T-cell (primary cell): Measurements from ENCODE around the gene NPC2. TPM values are rescaled to one million over a fixed set of nuclear protein-coding genes. Genes with fewer than 3 reads are reported as not detected.
A peak's percentile ranks its signal among the peaks of the same experiment; 100 is the strongest.

Experiments
- ATAC-seq, 4 experiments: fragments of 200-7000 bp in 3 of 4; fragments of 150-1000 bp in 1 of 4; cut with Tn5 transposase; replicated peaks in 1 of 4; 1 replicate in 3 of 4; 2 replicates in 1 of 4; pipeline ENCODE4 v1.10.0; 2021; ENCODE audit warnings: moderate library complexity in 3 of 4, mild to moderate bottlenecking in 2 of 4, moderate number of reproducible peaks in 1 of 4
- CTCF ChIA-PET, 2 donors: fragments of 300-600 bp; sonication (Branson Sonifier 250); formaldehyde crosslinking; loops; one replicate each; lab custom pipeline; 2022; ENCODE audit warnings: antibody characterized with exemption in 2 of 2; lab: Charles Lee
- POLR2A ChIA-PET, 2 donors: fragments of 300-600 bp; sonication (Branson Sonifier 250); formaldehyde crosslinking; loops; one replicate each; lab custom pipeline; 2022; ENCODE audit warnings: antibody characterized with exemption in 2 of 2; lab: Charles Lee
- DNase-seq, 35 experiments: peaks; one replicate each; pipeline versions ENCODE4 v3.0.0 to v3.0.0-alpha.2; 2013 to 2023
- H3K27ac ChIP-seq: one replicate; pipeline ENCODE4 v1.5.1; 2013; ENCODE audit warnings: low read length
- H3K27me3 ChIP-seq, 2 experiments: replicated peaks in 1 of 2; 1 replicate in 1 of 2; 2 replicates in 1 of 2; pipeline versions ENCODE4 v1.6.1 to v1.7.0; 2013; ENCODE audit warnings: low read length in 1 of 2, mixed read lengths in 1 of 2; ENCODE audit not compliant: control insufficient read depth in 2 of 2, insufficient read depth in 2 of 2; ENCODE audit errors: extremely low read depth in 1 of 2
- H3K36me3 ChIP-seq, 2 donors: 1 replicate in 1 of 2; 2 replicates in 1 of 2; pipeline versions ENCODE4 v1.6.1 to v1.7.0; 2013; ENCODE audit warnings: low read length in 1 of 2; ENCODE audit not compliant: control insufficient read depth in 2 of 2, insufficient read depth in 1 of 2; ENCODE audit errors: extremely low read depth in 1 of 2
- H3K4me1 ChIP-seq, 2 experiments: 1 replicate in 1 of 2; 2 replicates in 1 of 2; pipeline versions ENCODE4 v1.6.1 to v1.7.0; 2013; ENCODE audit warnings: low read length in 2 of 2, mixed read lengths in 1 of 2; ENCODE audit not compliant: insufficient read depth in 2 of 2, control insufficient read depth in 1 of 2; ENCODE audit errors: extremely low read depth in 1 of 2
- H3K4me3 ChIP-seq, 2 donors: 1 replicate in 1 of 2; 2 replicates in 1 of 2; pipeline versions ENCODE4 v1.5.1 to v1.7.0; 2013; ENCODE audit warnings: mild to moderate bottlenecking in 2 of 2, low read length in 1 of 2, moderate library complexity in 1 of 2; ENCODE audit not compliant: control insufficient read depth in 1 of 2; ENCODE audit errors: extremely low read depth in 1 of 2
- H3K9me3 ChIP-seq: 2 replicates; pipeline ENCODE4 v1.7.0; 2013
- H3K27ac Mint-ChIP-seq, 2 donors: one replicate each; pipeline ENCODE4 v1.8.0; 2020 to 2021; ENCODE audit warnings: mild to moderate bottlenecking in 2 of 2, mixed read lengths in 2 of 2
- H3K27me3 Mint-ChIP-seq, 2 donors: one replicate each; pipeline ENCODE4 v1.8.0; 2021 to 2022; ENCODE audit warnings: mixed read lengths in 2 of 2
- H3K36me3 Mint-ChIP-seq: one replicate; pipeline ENCODE4 v1.8.0; 2021; ENCODE audit warnings: mixed read lengths
- H3K4me1 Mint-ChIP-seq, 3 donors: one replicate each; pipeline ENCODE4 v1.8.0; 2020 to 2022; ENCODE audit warnings: mixed read lengths in 3 of 3, mild to moderate bottlenecking in 1 of 3
- H3K4me3 Mint-ChIP-seq, 3 donors: one replicate each; pipeline ENCODE4 v1.8.0; 2020 to 2022; ENCODE audit warnings: mild to moderate bottlenecking in 3 of 3, mixed read lengths in 3 of 3, moderate library complexity in 3 of 3
- H3K9me3 Mint-ChIP-seq, 3 donors: one replicate each; pipeline ENCODE4 v1.8.0; 2020 to 2022; ENCODE audit warnings: mixed read lengths in 3 of 3
- WGBS: methylation state at CpG from one replicate; pipeline ENCODE4 v1.1.5; 2013; ENCODE audit warnings: missing lambda C conversion rate; ENCODE audit not compliant: insufficient coverage; 5-methylcytosine and 5-hydroxymethylcytosine counted together
- total RNA-seq, 35 experiments: library from RNA in 6 of 35; stranded (reverse) in 6 of 35; fragments of 120-200 nt in 1 of 35; gene quantifications; one replicate each; pipeline versions ENCODE4 v1.2.1 to v1.2.4 and lab custom pipeline; 2013 to 2026

Gene NPC2
- total RNA-seq, 5 donors from 2014 or later (not counting 1 experiment from before 2014, with no cell fraction given), result 32.4 to 61.4 (median 44.8) TPM

DNA sequence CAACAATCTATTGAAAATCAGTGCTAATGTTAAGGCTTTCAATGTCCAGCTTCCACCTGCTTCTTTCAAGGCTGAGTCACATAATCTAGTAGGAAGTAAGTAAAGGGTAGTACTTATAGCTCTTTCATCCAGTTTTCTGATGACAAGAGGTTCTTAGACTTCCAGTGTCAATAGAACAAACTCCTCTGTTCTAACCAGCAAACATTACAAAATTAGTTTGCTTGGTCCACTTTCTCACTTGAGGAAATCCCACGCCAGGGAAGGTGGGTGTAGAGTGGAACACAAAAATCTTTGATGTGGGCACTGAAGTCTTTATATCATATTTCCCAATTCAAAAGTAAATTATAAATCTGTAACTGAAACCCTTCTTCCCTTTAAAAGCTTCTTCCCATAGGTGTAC, 2.6 kb downstream of the NPC2 start:
- Mint-ChIP-seq H3K4me1 (peaks cover 21 to 34% (median 30%) of the 10 kb centered on the region in 3 donors), H3K27me3 (no peaks in the 10 kb centered on the region), H3K27ac (no peak overlapping the region), H3K36me3 (peaks cover under 1% of the 10 kb centered on the region), H3K4me3 (no peak overlapping the region), H3K9me3 (no peaks in the 10 kb centered on the region)
- peaks cover 9 to 21% of the 10 kb centered on the region in 2 experiments for H3K4me1 ChIP-seq
- no peak overlapping the region for H3K4me3 ChIP-seq
- H3K36me3 ChIP-seq, result no peaks in the 10 kb centered on the region
- WGBS, result no CpG with 5 or more reads among the region's 1 CpG
- ChIA-PET POLR2A (no interaction called here), CTCF (no interaction called here)
- peaks cover 0 to 3% of the 10 kb centered on the region in 2 experiments for H3K27me3 ChIP-seq
- DNase-seq (no peak), ATAC-seq (no peak)
- H3K27ac ChIP-seq, result no peak overlapping the region
- no peaks in the 10 kb centered on the region for H3K9me3 ChIP-seq

GRCh38 chr14:74488786-74489397, 4.2 kb downstream of the NPC2 start:
- peaks cover 7 to 19% (median 14%) of the 10 kb centered on the region in 3 donors for H3K4me1 Mint-ChIP-seq
- Histone ChIP-seq H3K36me3 (peaks cover 0 to 5% of the 10 kb centered on the region in 2 donors), H3K27ac (no peak overlapping the region), H3K27me3 (peaks cover 0 to 3% of the 10 kb centered on the region in 2 experiments), H3K4me1 (peaks cover 4 to 9% of the 10 kb centered on the region in 2 experiments), H3K4me3 (no peak overlapping the region), H3K9me3 (no peaks in the 10 kb centered on the region)
- no peak overlapping the region for H3K4me3 Mint-ChIP-seq
- DNase-seq (no peak), ATAC-seq (no peak)
- ChIA-PET POLR2A (interaction anchor here in 1 of 2 donors (0.6 kb wide), 1 partner anchor 36 kb away, joined by 3 read pairs; no protein-coding TSS in a partner anchor), CTCF (no interaction called here)
- H3K27ac Mint-ChIP-seq, result peak overlapping the region in 1 of 2 donors; percentile 2
- peaks cover 10% of the 10 kb centered on the region for H3K36me3 Mint-ChIP-seq
- H3K9me3 Mint-ChIP-seq, result no peaks in the 10 kb centered on the region
- no peaks in the 10 kb centered on the region for H3K27me3 Mint-ChIP-seq

GRCh38 chr14:74486164-74486563, 6.9 kb downstream of the NPC2 start:
- DNase-seq, result no peak
- Histone ChIP-seq H3K4me1 (no peaks in the 10 kb centered on the region), H3K9me3 (no peaks in the 10 kb centered on the region), H3K4me3 (no peak overlapping the region), H3K27me3 (no peaks in the 10 kb centered on the region), H3K36me3 (peaks cover 0 to 18% of the 10 kb centered on the region in 2 donors), H3K27ac (no peak overlapping the region)
- Mint-ChIP-seq H3K36me3 (peaks cover 31% of the 10 kb centered on the region), H3K4me3 (no peak overlapping the region), H3K9me3 (no peaks in the 10 kb centered on the region), H3K27ac (no peak overlapping the region), H3K4me1 (peaks cover 7 to 16% (median 12%) of the 10 kb centered on the region in 3 donors), H3K27me3 (no peaks in the 10 kb centered on the region)
- ATAC-seq, result no peak
- ChIA-PET CTCF (interaction anchor here in 1 of 2 donors (0.5 kb wide), 1 partner anchor 11 kb away, joined by 8 read pairs; no protein-coding TSS in a partner anchor), POLR2A (no interaction called here)
- no CpG with 5 or more reads among the region's 3 CpGs for WGBS

GRCh38 chr14:74483321-74483720, 9.8 kb downstream of the NPC2 start:
- no peaks in the 10 kb centered on the region for H3K27me3 Mint-ChIP-seq
- H3K36me3 Mint-ChIP-seq, result peaks cover 56% of the 10 kb centered on the region
- no peaks in the 10 kb centered on the region for H3K4me1 Mint-ChIP-seq
- ChIA-PET POLR2A (no interaction called here), CTCF (no interaction called here)
- H3K9me3 ChIP-seq, result no peaks in the 10 kb centered on the region
- H3K27ac Mint-ChIP-seq, result no peak overlapping the region
- H3K4me3 ChIP-seq, result no peak overlapping the region
- no peak overlapping the region for H3K4me3 Mint-ChIP-seq
- no peaks in the 10 kb centered on the region for H3K27me3 ChIP-seq
- peaks cover 0 to 29% of the 10 kb centered on the region in 2 donors for H3K36me3 ChIP-seq
- ATAC-seq (no peak), DNase-seq (no peak)
- no peaks in the 10 kb centered on the region for H3K4me1 ChIP-seq
- H3K9me3 Mint-ChIP-seq, result no peaks in the 10 kb centered on the region
- no peak overlapping the region for H3K27ac ChIP-seq

DNA sequence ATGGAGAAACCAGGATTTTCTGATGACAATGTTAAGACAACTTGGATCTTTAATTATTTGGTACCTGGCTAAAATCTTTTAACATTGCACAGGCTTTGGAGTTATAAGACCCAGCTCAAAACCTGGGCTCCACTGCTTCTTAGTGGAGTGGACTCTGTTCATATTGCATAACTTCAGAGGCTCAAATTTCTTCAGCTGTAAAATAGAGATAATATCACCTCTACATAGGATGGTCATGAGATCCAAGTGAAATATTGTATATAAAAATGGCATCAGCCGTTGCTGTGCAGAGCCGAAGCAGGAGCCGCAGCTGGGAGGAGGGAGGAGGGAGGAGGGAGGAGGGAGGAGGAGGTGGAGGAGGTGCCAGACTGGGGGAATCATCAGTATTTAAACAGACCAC, 10.5 kb downstream of the NPC2 start:
- Mint-ChIP-seq H3K27ac (no peak overlapping the region), H3K36me3 (peaks cover 63% of the 10 kb centered on the region), H3K4me3 (no peak overlapping the region), H3K4me1 (no peaks in the 10 kb centered on the region), H3K9me3 (no peaks in the 10 kb centered on the region), H3K27me3 (no peaks in the 10 kb centered on the region)
- no CpG with 5 or more reads among the region's 3 CpGs for WGBS
- Histone ChIP-seq H3K9me3 (no peaks in the 10 kb centered on the region), H3K27ac (no peak overlapping the region), H3K4me3 (no peak overlapping the region), H3K4me1 (no peaks in the 10 kb centered on the region), H3K27me3 (no peaks in the 10 kb centered on the region), H3K36me3 (peaks cover 0 to 29% of the 10 kb centered on the region in 2 donors)
- POLR2A ChIA-PET, result no interaction called here
- CTCF ChIA-PET, result no interaction called here
- ATAC-seq, result no peak
- DNase-seq, result no peak

GRCh38 chr14:74480046-74480445, 13.1 kb downstream of the NPC2 start:
- 83% methylated on average over 3 of the region's 4 CpGs for WGBS
- no peak overlapping the region for H3K4me3 Mint-ChIP-seq
- no peak for DNase-seq
- Histone ChIP-seq H3K9me3 (no peaks in the 10 kb centered on the region), H3K4me3 (no peak overlapping the region), H3K36me3 (peaks cover 0 to 29% of the 10 kb centered on the region in 2 donors), H3K27ac (no peak overlapping the region), H3K27me3 (no peaks in the 10 kb centered on the region), H3K4me1 (no peaks in the 10 kb centered on the region)
- no peak overlapping the region for H3K27ac Mint-ChIP-seq
- H3K36me3 Mint-ChIP-seq, result peaks cover 70% of the 10 kb centered on the region
- no peaks in the 10 kb centered on the region for H3K27me3 Mint-ChIP-seq
- no peaks in the 10 kb centered on the region for H3K4me1 Mint-ChIP-seq
- H3K9me3 Mint-ChIP-seq, result no peaks in the 10 kb centered on the region
- no peak for ATAC-seq
- ChIA-PET CTCF (no interaction called here), POLR2A (no interaction called here)
